ENCODE measurements around the gene ISG20.

DNA sequence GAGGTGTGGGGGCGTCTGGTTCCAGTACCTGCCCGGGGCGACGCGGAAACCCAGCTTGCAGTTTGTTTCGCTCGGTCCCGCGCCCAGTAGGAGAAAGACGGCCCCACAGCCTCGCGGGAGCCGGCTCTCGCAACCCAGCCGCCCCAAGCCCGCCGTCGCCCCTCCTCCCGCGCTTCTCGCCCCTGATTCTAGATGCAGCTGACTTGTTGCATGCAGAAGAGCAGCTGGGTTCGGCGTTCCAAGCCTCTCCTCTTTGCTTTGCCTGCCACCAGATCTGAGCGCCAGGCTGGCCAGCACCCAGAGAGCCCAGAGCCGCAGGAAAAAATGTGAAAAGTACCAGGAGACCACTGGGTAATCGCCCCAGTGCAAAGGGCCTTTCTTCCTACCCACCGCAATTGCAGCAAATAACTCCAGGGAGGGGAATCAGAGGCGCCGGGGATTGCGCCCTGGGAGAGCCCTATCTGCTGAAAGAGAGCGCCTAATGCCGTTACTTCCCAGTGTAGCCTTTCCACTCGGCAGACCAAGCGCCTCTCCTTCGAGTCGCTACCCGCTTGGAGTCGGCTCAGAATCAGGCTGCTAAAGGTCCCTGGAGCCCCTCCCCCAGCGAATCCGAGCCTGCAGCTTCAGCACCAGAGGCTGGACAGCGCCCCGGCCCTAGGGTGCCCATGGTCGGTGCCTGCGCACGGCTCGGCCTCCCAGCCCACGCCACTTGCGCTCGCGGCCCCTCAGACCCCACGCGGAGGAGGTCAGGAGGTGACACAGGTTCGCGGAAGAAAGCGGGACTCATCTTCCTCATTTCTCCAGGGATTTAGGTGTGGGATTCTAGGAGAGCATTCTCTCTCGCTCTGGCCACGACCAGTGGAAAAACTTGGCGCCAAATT is 33.4 kb upstream of the ISG20 start:
- TF ChIP-seq, protein P1, sequence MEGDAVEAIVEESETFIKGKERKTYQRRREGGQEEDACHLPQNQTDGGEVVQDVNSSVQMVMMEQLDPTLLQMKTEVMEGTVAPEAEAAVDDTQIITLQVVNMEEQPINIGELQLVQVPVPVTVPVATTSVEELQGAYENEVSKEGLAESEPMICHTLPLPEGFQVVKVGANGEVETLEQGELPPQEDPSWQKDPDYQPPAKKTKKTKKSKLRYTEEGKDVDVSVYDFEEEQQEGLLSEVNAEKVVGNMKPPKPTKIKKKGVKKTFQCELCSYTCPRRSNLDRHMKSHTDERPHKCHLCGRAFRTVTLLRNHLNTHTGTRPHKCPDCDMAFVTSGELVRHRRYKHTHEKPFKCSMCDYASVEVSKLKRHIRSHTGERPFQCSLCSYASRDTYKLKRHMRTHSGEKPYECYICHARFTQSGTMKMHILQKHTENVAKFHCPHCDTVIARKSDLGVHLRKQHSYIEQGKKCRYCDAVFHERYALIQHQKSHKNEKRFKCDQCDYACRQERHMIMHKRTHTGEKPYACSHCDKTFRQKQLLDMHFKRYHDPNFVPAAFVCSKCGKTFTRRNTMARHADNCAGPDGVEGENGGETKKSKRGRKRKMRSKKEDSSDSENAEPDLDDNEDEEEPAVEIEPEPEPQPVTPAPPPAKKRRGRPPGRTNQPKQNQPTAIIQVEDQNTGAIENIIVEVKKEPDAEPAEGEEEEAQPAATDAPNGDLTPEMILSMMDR (IDR thresholded peaks at IDR 0.05), result no peak
- TF ChIP-seq POLR2A (IDR thresholded peaks at IDR 0.05), result no peak
